HG03442 (cell line): ENCODE data around the gene RNF121.

ENCODE experiments used
- ATAC-seq: cut with Tn5 transposase; IDR thresholded peaks from one replicate; pipeline ENCODE4 v1.9.1; 2021; ENCODE audit warnings: mild to moderate bottlenecking, moderate library complexity; ENCODE audit not compliant: unreplicated experiment

Gene RNF121

DNA sequence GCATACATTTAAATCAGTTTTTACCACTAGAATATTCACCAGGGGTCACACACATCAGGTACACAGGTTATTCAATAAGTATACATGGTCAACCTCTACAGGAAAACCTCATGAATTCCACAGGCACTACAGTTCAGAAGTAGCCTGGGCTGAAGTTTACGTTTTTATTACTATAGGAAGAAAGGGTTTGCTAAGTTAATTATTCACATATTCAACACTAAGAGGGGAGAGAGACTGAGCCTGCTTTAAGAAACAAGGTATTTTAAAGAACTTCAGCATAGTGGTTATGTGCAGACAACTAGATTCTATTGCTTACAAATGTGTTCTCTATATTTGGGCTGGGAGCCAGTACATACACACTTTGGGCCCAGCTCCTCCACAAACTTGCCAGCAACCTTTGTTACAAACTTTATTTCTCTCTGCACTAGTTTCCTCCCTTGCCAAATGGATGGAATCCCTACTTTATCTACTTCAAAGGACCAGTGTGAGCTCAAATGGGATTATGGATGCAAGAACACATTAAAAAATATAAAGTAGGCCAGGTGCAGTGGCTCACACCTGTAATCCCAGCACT, 101.7 kb downstream of the RNF121 start:
- no peak for ATAC-seq

DNA sequence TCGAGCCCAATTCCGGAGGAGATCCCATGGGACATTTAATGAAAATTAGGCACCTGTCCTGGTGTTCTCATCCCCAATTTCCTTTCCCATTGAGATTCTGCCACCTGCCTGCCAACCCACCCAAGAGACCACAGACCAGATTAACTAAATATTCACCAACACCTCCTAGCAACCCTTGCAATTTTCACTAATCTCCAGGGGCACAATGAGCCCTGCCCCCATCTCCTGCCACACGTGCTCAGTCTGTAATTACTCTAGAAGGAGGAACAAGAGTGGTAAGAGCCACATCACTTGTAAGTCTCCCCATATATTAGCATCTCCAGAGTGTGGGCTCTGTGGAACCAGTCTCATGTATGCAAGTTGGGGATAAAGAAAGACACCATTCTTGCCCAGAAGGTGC, 107.8 kb downstream of the RNF121 start:
- no peak for ATAC-seq

DNA sequence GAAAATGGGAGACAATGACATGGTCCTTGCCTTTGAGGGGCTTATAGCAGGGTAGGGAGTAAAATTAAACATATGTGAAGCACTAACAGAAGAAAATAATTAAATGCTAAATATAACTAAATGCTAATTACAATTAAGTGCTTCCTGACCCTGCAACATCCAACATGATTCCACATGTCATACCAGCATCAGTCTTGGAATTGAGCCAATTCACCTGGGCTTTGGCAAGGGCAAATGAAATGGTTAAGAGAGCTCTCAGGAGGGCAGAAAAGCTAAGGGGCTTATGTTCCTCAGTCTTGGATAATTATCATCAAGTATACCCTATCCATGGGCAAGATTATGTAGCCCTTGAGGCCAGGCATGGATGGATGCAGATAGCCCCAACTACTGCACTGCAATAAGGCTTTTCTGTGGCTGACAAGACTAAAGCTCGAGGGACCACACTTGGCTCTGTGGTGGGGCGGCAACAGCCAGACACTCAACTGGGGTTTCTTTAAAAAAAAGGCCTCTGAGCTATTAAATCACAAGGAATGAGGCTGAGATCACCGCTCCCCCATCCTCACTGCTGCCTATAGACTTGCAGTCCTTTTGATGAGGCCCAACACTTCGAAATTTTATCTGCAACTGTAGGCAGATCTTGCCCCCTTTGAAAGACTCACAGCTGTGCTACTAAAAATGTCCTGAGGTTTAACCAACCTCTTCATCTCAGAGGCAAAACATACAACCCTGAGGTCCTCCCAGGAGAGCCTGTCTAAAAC, 108.9 kb downstream of the RNF121 start:
- no peak for ATAC-seq

DNA sequence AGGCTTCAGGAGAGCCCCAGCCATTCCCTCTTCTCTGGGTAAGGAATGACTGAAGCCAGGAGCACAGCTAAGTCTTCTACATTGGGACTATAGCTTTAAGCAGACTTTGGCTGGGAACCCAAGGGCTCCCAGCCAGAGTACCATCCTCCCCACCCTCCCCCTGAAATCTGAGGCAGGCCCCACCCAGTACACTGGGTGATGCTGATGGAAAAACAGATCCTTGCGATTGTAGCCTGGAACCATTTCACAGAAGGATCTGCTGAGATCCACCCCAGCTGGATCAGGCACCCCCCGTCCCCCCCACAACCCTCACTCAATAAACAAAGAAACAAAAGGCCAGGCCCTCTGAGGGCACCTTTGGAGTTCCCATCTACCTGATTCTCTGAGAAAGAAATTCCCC, 109.6 kb downstream of the RNF121 start:
- ATAC-seq = no peak

DNA sequence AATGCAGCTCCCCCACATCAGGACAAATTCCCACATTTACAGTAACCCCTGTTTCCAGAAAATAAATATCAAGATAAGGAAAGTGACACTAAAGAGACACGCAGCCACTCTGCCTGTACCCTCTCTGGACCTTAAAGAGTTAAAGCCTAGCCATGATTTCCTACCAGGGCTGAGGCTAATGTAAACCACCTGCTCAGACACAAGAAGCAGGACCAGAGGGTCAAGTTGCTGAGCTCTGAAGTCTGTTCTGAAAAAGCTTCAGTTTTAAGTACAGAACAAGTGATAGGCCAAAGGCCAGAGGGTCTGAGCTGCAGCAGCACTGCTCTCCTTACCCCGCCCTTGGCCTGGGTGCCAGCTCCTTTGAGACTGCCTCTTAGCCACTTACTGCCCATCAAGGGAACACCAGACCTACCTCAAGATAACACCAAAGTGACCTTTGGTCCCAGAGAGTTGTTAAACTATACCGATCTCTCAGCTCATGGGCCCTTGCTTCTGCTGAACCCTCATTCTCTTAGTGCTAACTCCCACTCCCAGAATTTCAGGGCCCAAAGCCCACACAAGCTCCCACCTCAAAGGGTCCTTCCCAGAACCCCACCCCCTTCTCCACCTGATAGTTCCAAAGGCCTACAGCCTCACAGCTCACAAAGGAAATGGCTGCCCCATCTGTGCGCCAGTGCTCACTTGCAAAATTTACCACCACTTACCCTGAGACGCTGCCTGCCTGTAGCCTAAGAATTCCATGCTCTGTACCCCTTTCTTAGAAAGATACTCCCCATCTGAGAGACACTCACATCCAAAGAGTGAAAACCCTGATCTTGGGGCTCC, 110.4 kb downstream of the RNF121 start:
- no peak for ATAC-seq

DNA sequence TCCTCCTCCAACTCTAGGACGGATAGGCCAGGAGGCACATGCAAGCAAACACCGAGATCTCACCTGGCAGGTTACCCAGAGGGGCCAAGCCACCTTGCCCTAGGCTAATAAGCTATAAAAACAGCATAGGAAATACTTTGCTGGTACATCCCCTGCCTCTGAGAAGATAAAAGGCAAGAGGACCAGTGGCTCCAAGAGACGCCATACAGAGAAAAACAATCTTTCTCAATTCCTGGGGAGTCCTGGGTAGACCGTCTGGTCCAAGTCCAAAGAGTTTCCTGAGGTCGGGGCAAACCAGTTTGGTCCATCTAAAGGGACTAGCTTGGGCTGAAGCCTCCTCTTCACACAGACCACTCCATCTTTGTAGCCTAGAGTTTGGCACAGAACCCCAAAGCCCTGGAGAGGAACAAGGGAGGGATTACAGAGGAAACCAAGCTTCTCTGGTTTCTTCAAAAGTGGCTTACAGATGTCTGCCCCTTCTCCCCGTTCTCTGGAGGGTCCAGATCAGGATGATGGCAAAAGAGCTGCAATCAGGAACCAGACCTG, 111.1 kb downstream of the RNF121 start:
- ATAC-seq = no peak

DNA sequence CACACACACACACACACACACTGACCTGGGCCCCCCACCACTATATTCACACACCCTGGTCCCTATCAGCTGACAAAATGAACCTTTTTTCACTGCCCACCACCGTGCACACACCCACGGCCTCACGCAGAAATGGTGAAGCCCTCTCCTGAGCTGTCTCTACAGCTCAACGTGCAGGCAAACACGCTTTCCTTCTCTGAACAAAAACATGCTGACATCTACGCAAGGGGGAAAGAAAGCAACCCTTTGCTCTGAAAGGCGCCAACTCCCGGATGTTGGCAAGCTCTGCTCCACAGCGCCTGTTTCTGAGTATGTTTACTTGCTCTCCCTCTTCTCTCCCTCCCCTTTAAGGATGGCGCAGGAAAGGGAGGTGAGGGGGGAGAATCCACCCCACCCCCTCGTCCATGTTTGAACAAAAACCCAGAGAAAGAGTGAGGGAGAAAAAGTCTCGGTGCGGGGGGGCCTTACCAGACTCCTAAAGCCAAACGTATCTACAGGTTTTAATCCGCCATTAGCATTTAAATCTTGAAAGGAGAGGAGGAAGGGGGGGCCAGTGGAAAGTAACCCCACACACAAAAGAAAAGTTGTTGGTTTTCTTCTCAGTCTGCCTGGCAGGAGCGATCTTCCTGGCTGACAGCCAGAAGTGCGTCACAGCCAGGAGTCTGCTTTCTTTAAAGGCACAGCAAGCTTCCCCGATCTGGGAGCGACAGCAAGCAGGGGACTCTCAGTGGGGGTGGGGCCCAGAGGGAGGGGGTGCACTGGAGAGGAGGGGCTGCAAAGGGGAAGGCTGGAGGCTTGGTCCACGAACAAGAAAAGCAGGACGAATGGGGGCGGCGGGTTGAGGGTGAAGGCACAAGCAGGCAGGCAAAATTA, 111.9 kb downstream of the RNF121 start:
- ATAC-seq = peak; percentile 23

DNA sequence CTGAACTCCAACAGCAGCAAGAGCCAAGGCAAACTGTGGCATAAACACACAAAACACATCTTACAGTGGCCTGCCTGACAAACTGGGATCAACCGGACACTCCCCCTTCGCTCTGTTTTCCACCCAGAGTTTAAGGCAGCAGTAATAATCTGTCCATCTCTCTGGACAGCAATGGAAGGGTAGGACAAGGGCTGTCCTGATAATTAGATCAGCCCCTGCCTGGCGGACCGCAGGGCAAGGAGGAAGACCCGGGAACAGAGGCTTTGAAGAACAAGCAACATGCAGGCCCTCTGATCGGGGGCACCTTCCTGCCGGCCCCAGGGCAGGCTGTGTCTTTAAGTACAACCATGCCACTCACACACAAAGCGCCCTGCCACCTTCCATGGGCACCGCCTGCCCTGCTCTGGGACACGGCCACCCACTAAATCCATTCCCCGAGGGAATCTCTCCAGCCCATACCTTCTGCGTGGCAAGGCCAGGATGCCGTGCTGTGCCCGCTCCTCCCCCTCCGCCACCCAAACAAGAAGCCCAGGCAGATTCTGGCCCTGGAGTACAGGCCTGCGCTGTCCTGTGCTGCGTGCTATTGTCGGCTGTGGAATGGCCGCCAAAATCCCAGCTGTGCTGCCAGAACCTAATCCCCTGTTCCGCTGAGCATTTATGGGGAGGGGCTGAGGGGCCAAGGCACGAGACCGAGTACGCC, 112.7 kb downstream of the RNF121 start:
- no peak for ATAC-seq

DNA sequence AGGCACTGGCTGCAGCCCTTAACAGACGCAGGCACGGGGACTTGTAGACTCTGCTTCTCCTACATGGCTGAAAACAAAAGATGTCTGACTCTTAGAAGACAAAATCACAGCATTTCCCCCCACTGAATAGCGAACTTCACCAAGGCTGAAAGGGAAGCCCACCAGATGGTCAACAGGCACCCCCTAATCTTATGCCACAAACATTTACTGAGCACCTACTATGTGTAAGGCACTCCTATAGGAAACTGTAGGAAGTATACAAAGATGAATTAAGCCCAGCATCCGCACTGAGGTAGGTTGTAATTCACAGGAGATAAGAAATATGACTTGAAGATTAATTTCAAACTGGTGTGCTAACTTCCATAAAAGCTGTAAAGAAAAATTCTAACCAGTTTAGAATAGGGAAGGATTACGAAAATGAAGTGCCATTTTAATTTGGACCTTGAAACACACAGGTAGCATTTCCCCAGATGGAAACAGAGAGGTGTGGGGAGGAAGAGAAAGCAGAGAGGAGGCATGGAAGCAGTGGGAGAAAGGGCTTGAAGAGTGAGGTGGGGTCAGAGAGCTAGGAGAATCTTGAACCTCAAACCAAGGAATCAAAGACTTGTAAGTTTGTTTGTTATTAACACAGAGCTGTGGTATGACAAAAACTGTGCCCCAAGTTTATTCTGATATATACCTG, 113.4 kb downstream of the RNF121 start:
- ATAC-seq = no peak

DNA sequence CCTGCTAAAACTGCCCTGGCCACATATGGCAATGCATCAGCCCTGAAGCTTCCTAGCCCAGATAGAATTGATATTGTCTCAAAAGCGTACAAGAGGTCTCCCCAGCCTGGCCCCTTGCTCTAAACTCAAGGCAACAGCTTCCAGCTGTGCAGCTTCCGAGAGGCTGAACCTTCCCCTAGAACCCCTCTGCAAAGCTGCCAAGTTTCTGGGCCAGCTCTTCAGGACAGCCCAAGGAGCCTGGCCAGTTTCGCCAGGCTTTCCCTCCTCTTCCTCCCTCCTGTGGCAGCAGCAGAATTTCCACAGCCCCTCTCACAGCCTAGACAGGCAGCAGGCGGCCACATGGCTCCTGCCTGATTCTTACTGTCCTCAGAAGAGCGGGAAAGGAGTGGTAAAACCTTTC, 117.0 kb downstream of the RNF121 start:
- no peak for ATAC-seq
